Measurements from ENCODE around the gene SCAPER.

DNA sequence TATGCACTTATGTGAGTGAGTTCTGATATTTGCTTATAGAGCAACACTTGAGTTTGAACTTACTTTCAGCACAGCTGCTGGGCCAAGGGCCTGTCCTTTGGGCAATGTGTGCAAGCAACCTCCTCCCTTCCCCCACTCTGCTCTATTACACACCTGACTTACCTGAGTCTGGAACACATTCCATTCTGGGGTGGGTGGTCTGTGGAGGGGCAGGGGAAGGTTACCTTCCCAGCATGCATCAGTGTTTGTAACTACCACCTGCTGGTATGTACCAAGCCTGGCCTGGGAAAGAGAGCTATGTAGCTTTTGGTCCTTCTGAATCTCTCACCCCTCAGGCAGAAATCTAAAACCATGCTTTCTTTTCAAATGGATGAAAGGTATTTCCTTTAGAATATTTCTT lies 465.6 kb downstream of the SCAPER start:
- TF ChIP-seq, protein P1, sequence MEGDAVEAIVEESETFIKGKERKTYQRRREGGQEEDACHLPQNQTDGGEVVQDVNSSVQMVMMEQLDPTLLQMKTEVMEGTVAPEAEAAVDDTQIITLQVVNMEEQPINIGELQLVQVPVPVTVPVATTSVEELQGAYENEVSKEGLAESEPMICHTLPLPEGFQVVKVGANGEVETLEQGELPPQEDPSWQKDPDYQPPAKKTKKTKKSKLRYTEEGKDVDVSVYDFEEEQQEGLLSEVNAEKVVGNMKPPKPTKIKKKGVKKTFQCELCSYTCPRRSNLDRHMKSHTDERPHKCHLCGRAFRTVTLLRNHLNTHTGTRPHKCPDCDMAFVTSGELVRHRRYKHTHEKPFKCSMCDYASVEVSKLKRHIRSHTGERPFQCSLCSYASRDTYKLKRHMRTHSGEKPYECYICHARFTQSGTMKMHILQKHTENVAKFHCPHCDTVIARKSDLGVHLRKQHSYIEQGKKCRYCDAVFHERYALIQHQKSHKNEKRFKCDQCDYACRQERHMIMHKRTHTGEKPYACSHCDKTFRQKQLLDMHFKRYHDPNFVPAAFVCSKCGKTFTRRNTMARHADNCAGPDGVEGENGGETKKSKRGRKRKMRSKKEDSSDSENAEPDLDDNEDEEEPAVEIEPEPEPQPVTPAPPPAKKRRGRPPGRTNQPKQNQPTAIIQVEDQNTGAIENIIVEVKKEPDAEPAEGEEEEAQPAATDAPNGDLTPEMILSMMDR (IDR thresholded peaks at IDR 0.05): no peak
- no peak for TF ChIP-seq POLR2A (IDR thresholded peaks at IDR 0.05)

All from breast epithelium (tissue), 3 donors.